ENCODE measurements around the gene DLK1. TPM values are rescaled to one million over a fixed set of nuclear protein-coding genes. Genes with fewer than 3 reads are reported as not detected.

Gene DLK1
- total RNA-seq, 1 experiment from 2014 or later: 3.3 TPM

DNA sequence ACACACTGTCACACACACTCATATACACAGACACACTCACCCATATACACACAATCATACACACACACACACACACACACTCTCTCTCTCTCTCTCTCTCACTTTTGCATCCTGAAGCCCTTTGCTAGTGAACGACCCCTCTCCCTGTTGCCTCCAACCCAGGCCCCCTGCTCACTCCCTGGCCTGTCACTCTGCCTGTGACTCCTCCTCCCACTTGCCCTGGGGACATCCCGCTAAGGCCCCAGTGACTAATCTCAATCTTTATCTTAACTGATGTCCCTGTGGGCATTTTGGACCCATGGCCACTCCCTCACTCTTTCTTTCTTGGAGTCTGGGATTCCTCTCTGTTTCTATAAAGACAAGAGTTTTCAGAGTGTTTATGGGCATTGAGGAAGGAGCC is 10.9 kb upstream of the DLK1 start (continued):
- TF ChIP-seq, protein P1, sequence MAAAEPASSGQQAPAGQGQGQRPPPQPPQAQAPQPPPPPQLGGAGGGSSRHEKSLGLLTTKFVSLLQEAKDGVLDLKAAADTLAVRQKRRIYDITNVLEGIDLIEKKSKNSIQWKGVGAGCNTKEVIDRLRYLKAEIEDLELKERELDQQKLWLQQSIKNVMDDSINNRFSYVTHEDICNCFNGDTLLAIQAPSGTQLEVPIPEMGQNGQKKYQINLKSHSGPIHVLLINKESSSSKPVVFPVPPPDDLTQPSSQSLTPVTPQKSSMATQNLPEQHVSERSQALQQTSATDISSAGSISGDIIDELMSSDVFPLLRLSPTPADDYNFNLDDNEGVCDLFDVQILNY (CRISPR knock-in tag; IDR thresholded peaks at IDR 0.05): no peak
- TF ChIP-seq ZNF121 (CRISPR knock-in tag; IDR thresholded peaks at IDR 0.05) (no peak), ESRRA (CRISPR knock-in tag; IDR thresholded peaks at IDR 0.05; ENCODE audit: borderline replicate concordance) (no peak), SMAD4 (CRISPR knock-in tag; IDR thresholded peaks at IDR 0.05) (no peak), FOXP1 (CRISPR knock-in tag; IDR thresholded peaks at IDR 0.05; ENCODE audit: borderline replicate concordance) (no peak), NR3C1 (CRISPR knock-in tag; conservative IDR thresholded peaks at IDR 0.05; ENCODE audit: low read depth) (no peak)
- TF ChIP-seq, protein P2, sequence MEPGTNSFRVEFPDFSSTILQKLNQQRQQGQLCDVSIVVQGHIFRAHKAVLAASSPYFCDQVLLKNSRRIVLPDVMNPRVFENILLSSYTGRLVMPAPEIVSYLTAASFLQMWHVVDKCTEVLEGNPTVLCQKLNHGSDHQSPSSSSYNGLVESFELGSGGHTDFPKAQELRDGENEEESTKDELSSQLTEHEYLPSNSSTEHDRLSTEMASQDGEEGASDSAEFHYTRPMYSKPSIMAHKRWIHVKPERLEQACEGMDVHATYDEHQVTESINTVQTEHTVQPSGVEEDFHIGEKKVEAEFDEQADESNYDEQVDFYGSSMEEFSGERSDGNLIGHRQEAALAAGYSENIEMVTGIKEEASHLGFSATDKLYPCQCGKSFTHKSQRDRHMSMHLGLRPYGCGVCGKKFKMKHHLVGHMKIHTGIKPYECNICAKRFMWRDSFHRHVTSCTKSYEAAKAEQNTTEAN (CRISPR knock-in tag; IDR thresholded peaks at IDR 0.05): no peak
- TF ChIP-seq, protein P3, sequence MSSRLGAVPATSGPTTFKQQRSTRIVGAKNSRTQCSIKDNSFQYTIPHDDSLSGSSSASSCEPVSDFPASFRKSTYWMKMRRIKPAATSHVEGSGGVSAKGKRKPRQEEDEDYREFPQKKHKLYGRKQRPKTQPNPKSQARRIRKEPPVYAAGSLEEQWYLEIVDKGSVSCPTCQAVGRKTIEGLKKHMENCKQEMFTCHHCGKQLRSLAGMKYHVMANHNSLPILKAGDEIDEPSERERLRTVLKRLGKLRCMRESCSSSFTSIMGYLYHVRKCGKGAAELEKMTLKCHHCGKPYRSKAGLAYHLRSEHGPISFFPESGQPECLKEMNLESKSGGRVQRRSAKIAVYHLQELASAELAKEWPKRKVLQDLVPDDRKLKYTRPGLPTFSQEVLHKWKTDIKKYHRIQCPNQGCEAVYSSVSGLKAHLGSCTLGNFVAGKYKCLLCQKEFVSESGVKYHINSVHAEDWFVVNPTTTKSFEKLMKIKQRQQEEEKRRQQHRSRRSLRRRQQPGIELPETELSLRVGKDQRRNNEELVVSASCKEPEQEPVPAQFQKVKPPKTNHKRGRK (CRISPR knock-in tag; IDR thresholded peaks at IDR 0.05; ENCODE audit: borderline replicate concordance): no peak
- TF ChIP-seq, protein P4, sequence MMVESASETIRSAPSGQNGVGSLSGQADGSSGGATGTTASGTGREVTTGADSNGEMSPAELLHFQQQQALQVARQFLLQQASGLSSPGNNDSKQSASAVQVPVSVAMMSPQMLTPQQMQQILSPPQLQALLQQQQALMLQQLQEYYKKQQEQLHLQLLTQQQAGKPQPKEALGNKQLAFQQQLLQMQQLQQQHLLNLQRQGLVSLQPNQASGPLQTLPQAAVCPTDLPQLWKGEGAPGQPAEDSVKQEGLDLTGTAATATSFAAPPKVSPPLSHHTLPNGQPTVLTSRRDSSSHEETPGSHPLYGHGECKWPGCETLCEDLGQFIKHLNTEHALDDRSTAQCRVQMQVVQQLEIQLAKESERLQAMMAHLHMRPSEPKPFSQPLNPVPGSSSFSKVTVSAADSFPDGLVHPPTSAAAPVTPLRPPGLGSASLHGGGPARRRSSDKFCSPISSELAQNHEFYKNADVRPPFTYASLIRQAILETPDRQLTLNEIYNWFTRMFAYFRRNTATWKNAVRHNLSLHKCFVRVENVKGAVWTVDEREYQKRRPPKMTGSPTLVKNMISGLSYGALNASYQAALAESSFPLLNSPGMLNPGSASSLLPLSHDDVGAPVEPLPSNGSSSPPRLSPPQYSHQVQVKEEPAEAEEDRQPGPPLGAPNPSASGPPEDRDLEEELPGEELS (CRISPR knock-in tag; IDR thresholded peaks at IDR 0.05): no peak
- TF ChIP-seq, protein P5, sequence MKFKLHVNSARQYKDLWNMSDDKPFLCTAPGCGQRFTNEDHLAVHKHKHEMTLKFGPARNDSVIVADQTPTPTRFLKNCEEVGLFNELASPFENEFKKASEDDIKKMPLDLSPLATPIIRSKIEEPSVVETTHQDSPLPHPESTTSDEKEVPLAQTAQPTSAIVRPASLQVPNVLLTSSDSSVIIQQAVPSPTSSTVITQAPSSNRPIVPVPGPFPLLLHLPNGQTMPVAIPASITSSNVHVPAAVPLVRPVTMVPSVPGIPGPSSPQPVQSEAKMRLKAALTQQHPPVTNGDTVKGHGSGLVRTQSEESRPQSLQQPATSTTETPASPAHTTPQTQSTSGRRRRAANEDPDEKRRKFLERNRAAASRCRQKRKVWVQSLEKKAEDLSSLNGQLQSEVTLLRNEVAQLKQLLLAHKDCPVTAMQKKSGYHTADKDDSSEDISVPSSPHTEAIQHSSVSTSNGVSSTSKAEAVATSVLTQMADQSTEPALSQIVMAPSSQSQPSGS (CRISPR knock-in tag; IDR thresholded peaks at IDR 0.05; ENCODE audit: borderline replicate concordance, low read depth): no peak

DNA sequence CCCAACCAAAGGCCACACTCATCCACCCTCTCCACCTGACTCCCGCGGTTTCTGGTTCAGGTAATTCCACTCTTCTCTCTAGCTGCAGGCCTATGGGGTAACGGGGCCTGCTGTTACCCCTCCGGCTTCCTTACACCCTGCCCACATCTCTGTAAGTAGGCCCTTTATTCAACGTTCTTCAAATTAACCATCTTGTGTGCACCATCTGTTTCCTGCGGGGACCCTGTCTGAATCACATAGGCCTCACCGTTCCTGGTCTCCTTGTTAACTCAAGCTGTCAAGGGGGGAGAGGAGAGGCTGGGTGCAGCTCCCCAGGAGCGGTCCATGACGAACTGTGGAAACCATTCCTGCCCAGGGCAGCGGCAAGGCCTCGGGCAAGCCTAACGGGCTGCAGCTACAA is 9.3 kb upstream of the DLK1 start:
- CTCF ChIA-PET: interaction anchor here (0.9 kb wide), 1 partner anchor 111 kb away, joined by 3 read pairs; no protein-coding TSS in a partner anchor
- Mint-ChIP-seq H3K27ac (no peak overlapping the region), H3K4me3 (no peak overlapping the region), H3K36me3 (no peaks in the 10 kb centered on the region), H3K27me3 (ENCODE audit: low read depth) (peaks cover 22% of the 10 kb centered on the region), H3K4me1 (peaks cover 16% of the 10 kb centered on the region), H3K9me3 (peaks cover 5% of the 10 kb centered on the region; the same call in 1 of the 2 replicates)
- POLR2A ChIA-PET: no interaction called here
- no peak for DNase-seq (ENCODE audit: low spot score)
- ATAC-seq: no peak
- no peak for TF ChIP-seq FOXJ3 (CRISPR knock-in tag; IDR thresholded peaks at IDR 0.05; ENCODE audit: borderline replicate concordance)
- TF ChIP-seq ZNF317 (CRISPR knock-in tag; IDR thresholded peaks at IDR 0.05; ENCODE audit: borderline replicate concordance, low read depth): no peak
- no peak for TF ChIP-seq ZNF416 (CRISPR knock-in tag; IDR thresholded peaks at IDR 0.05)
- TF ChIP-seq KAT7 (CRISPR knock-in tag; IDR thresholded peaks at IDR 0.05; ENCODE audit: borderline replicate concordance): no peak

DNA sequence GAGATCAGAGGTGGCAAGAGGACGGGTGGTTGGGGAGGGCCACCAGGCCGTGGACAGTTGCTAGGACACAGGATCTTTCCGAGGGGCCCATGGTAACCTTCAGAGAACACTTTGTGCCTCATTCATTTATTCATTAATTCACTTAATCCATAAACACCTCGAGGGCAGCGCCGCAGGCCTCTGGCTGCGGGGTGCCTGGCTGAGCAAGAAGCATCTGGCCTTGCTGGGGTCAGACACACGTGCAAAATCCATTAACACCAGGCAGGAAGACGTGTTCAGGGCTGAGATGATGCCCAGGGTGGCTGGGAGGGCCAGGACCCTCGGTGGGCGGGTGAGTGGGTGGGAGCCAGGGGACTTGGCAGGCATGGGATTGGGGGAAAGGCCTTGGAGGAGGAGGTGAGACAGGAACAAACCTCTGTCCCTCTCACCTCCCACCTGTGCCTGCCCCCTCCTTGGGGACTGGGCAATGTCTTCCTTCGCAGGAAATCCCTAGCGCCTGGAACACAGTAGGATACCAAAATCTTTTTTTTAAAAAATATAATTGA is 6.6 kb upstream of the DLK1 start:
- ChIA-PET POLR2A (no interaction called here), CTCF (interaction anchor here (0.7 kb wide), 1 partner anchor 288 kb away, joined by 3 read pairs; no protein-coding TSS in a partner anchor)
- no peaks in the 10 kb centered on the region for H3K36me3 Mint-ChIP-seq
- peaks cover 40% of the 10 kb centered on the region for H3K27me3 Mint-ChIP-seq (ENCODE audit: low read depth)
- H3K9me3 Mint-ChIP-seq: peaks cover 5% of the 10 kb centered on the region; the same call in 1 of the 2 replicates
- ATAC-seq (no peak), DNase-seq (ENCODE audit: low spot score) (no peak)
- no peak overlapping the region for H3K4me3 Mint-ChIP-seq
- H3K27ac Mint-ChIP-seq: no peak overlapping the region
- peaks cover 19% of the 10 kb centered on the region for H3K4me1 Mint-ChIP-seq
- TF ChIP-seq HMGA2 (CRISPR knock-in tag; IDR thresholded peaks at IDR 0.05) (no peak), TCF7 (CRISPR knock-in tag; IDR thresholded peaks at IDR 0.05; ENCODE audit: low read depth) (no peak), ELF4 (CRISPR knock-in tag; IDR thresholded peaks at IDR 0.05; ENCODE audit: low read depth) (no peak), CBFB (CRISPR knock-in tag; IDR thresholded peaks at IDR 0.05; ENCODE audit: low read depth) (no peak), ZNF232 (CRISPR knock-in tag; IDR thresholded peaks at IDR 0.05) (no peak), SMAD4 (CRISPR knock-in tag; IDR thresholded peaks at IDR 0.05) (no peak)
- TF ChIP-seq, protein P6, sequence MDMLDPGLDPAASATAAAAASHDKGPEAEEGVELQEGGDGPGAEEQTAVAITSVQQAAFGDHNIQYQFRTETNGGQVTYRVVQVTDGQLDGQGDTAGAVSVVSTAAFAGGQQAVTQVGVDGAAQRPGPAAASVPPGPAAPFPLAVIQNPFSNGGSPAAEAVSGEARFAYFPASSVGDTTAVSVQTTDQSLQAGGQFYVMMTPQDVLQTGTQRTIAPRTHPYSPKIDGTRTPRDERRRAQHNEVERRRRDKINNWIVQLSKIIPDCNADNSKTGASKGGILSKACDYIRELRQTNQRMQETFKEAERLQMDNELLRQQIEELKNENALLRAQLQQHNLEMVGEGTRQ (CRISPR knock-in tag; IDR thresholded peaks at IDR 0.05): no peak
- TF ChIP-seq, protein P7, sequence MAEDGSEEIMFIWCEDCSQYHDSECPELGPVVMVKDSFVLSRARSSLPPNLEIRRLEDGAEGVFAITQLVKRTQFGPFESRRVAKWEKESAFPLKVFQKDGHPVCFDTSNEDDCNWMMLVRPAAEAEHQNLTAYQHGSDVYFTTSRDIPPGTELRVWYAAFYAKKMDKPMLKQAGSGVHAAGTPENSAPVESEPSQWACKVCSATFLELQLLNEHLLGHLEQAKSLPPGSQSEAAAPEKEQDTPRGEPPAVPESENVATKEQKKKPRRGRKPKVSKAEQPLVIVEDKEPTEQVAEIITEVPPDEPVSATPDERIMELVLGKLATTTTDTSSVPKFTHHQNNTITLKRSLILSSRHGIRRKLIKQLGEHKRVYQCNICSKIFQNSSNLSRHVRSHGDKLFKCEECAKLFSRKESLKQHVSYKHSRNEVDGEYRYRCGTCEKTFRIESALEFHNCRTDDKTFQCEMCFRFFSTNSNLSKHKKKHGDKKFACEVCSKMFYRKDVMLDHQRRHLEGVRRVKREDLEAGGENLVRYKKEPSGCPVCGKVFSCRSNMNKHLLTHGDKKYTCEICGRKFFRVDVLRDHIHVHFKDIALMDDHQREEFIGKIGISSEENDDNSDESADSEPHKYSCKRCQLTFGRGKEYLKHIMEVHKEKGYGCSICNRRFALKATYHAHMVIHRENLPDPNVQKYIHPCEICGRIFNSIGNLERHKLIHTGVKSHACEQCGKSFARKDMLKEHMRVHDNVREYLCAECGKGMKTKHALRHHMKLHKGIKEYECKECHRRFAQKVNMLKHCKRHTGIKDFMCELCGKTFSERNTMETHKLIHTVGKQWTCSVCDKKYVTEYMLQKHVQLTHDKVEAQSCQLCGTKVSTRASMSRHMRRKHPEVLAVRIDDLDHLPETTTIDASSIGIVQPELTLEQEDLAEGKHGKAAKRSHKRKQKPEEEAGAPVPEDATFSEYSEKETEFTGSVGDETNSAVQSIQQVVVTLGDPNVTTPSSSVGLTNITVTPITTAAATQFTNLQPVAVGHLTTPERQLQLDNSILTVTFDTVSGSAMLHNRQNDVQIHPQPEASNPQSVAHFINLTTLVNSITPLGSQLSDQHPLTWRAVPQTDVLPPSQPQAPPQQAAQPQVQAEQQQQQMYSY (CRISPR knock-in tag; IDR thresholded peaks at IDR 0.05): no peak
